GM21619 (cell line): ENCODE measurements around the gene RNF181.
"Not testable (repeated sequence)": the region's sequence is repeated elsewhere in the genome, so short reads cannot be mapped to it uniquely, and the experiment has no call there.

ENCODE experiments used
- ATAC-seq: cut with Tn5 transposase; IDR thresholded peaks from one replicate; pipeline ENCODE4 v1.9.1; 2021; ENCODE audit not compliant: unreplicated experiment

The RNF181 gene

GRCh38 chr2:85595301-85596025, at the start of gene RNF181:
RNF181 (plus strand) TSS chr2:85595745; CDS start chr2:85595764, 19 bp downstream.
- peak; percentile 99 for ATAC-seq

- no peak for ATAC-seq
Observed at GRCh38 chr2:85545780-85546240, 49.7 kb upstream of the RNF181 start.

- no peak for ATAC-seq
Observed at GRCh38 chr2:85547089-85547858, 48.3 kb upstream of the RNF181 start.

- ATAC-seq = no peak
Observed at GRCh38 chr2:85547859-85548607, 47.5 kb upstream of the RNF181 start.

GRCh38 chr2:85548608-85548900, 47.0 kb upstream of the RNF181 start:
- ATAC-seq = no peak

GRCh38 chr2:85549095-85549494, 46.5 kb upstream of the RNF181 start:
- ATAC-seq = no peak

- ATAC-seq = no peak
Observed at GRCh38 chr2:85549826-85550225, 45.7 kb upstream of the RNF181 start.

- no peak for ATAC-seq
Observed at GRCh38 chr2:85550486-85550885, 45.1 kb upstream of the RNF181 start.

- ATAC-seq = peak; percentile 76
Observed at GRCh38 chr2:85551698-85552678, 43.6 kb upstream of the RNF181 start.

- ATAC-seq = no peak
Observed at GRCh38 chr2:85553184-85553583, 42.4 kb upstream of the RNF181 start.

GRCh38 chr2:85554980-85555612, 40.4 kb upstream of the RNF181 start:
- no peak for ATAC-seq

- no peak for ATAC-seq
Observed at GRCh38 chr2:85557130-85557529, 38.4 kb upstream of the RNF181 start.

GRCh38 chr2:85558160-85558559, 37.4 kb upstream of the RNF181 start:
- ATAC-seq = no peak

GRCh38 chr2:85560403-85560726, 35.2 kb upstream of the RNF181 start:
- ATAC-seq = not testable (repeated sequence)

GRCh38 chr2:85560812-85561279, 34.7 kb upstream of the RNF181 start:
- peak; percentile 11 for ATAC-seq

- ATAC-seq = peak; percentile 87
Observed at GRCh38 chr2:85561280-85562212, 34.0 kb upstream of the RNF181 start, which contains the start of gene GGCX. GGCX (minus strand) TSS chr2:85561493; CDS start chr2:85561428, 65 bp downstream.

- ATAC-seq = no peak
Observed at GRCh38 chr2:85564144-85564563, 31.4 kb upstream of the RNF181 start.

- ATAC-seq = no peak
Observed at GRCh38 chr2:85566265-85566664, 29.3 kb upstream of the RNF181 start.

- no peak for ATAC-seq
Observed at GRCh38 chr2:85575739-85576138, 19.8 kb upstream of the RNF181 start.
